GM21423 (cell line): ENCODE results near the gene CLEC9A.

Experiments used
- ATAC-seq: cut with Tn5 transposase; IDR thresholded peaks from one replicate; pipeline ENCODE4 v1.9.1; 2021; ENCODE audit warnings: mild to moderate bottlenecking, moderate library complexity; ENCODE audit not compliant: unreplicated experiment

CLEC9A gene

DNA sequence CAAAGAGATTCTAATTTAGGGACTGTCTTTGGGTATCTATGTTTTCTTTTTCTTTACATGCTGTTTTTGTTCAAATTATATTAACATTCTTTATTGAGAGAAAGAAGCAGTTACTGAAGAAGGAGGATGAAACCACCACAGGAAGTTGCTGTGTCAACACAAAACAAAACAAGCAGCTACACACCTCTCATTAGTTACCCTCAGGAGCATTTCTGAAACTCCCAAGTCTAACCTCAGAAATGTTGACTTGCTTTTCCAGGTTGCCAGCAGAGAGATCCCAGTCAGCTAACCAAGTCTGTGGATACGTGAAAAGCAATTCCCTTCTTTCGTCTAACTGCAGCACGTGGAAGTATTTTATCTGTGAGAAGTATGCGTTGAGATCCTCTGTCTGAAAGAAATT, 34.8 kb downstream of the CLEC9A start:
- ATAC-seq = no peak

DNA sequence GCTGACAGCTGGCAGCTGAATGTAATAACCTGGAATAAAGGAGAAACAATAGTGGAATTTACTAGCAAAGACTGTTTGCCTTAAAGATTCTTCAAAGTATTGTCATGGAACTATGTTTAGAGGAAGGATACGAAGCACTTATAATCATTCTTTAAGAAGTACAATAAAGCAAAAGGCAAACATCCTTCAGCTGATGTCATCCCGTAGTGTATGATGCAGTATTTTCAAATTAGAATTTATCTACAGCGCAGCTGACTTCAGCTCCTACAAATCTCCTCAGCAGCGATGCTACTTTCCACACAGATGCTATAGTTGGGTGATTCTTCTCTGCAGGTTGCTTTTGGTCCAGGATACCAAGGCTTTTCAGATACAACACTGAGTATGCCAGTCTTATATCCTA, 36.8 kb downstream of the CLEC9A start:
- no peak for ATAC-seq

DNA sequence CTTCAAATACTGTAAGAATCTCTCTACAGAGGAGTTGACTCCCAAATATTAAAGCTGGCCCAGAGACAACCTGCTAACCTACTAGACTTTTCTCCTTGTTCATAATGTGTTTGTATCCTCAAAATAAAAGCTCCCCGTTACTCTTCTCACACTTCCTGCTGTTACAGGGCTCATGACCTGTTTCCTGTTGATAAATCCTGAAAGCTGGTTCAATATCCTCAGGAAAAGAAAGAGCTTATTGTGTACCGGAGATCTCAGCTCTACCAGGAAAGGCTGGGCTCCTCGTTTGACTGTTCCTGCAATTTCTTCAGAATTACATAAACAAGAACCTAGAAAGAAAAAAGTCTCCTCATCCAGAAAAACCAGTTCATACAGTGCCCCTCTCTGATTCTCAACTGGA, 37.5 kb downstream of the CLEC9A start:
- no peak for ATAC-seq

DNA sequence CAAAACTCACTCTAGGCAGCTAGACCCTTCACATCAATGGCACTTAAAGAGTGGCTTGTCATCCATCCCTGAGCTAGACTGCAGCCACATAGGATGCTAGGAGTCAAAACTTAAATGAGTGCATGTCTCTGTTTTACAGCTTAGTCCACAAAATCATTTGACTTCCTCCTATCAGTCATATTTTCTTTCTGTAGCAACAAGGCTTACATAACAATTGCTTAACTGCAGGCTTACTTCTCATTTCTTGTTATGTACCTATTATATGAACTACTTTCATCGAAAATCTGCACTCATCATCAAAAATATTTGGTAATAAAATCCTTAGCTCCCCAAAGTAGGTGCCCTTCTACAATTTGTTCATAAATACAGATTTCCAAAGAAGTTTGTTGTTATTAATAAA, 38.2 kb downstream of the CLEC9A start:
- ATAC-seq = no peak

DNA sequence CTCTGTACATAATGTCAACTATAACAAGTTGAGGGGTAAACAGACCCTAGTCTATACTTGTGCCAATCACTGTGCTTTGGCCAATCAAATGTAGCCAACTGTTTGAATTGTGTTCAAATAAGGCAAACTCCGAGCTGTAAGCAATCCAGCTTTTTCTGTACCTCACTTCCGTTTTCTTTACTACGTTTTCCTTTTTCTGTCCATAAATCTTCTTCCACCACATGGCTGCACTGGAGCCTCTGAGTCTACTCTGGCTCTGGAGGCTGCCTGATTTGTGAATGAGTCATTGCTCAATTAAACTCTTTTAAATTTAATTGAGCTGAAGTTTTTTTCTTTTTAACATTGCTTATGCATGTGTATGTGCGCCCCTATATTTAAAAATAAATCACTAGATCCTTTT, 38.6 kb downstream of the CLEC9A start:
- no peak for ATAC-seq

DNA sequence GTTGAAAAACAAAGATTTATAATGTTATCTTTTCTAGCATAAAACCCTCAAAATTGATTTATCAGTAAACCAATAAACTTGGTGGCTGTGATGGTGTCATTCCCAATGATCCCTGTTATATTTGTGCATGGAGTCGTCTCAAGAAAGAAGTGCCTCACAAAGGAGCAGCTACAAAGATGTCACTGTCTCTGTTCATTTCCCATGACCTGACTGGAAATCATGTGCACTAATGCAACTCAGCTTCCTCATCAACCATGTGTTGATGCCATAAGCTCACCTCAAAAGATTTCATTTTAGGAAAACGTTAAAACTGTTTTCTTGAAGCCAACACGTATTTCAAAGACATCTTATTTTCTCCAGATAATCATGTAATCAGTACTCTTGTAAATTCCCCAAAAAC, 39.5 kb downstream of the CLEC9A start:
- no peak for ATAC-seq

DNA sequence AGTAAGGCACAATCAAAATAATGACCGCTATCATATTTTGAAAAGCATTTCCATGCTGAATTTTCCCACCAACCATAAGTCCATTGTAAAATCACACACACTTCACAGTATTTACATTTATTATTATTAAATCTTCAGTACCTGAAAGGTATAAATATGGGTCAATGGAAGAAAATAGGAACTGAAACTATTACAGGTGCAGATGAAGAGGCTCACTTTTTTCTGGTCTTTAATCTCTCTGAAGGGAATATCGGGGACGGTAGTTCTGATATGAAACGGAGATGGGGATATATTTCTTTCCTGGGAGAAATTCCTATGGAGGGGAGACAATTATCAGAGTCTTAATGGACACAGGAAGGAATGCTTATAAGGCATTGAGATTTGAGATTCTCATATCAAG, 39.9 kb downstream of the CLEC9A start:
- ATAC-seq = no peak

DNA sequence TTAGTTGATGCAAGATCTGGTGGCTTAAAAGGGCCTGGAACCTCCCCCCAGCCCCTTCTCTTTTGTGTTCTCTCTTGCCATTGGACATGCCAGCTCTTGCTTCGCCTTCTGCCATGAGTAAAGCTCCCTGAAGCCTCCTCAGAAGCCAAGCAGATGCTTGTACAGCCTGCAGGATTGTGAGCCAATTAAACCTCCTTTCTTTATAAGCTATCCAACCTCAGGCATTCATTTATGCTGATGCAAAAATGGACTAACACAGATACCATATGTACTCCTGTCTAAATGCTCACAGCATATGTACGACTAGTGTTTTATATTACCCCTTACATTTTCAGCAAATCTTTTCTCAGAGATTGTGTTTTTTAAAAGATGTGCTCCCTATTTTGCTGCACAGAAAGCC, 41.6 kb downstream of the CLEC9A start:
- no peak for ATAC-seq

DNA sequence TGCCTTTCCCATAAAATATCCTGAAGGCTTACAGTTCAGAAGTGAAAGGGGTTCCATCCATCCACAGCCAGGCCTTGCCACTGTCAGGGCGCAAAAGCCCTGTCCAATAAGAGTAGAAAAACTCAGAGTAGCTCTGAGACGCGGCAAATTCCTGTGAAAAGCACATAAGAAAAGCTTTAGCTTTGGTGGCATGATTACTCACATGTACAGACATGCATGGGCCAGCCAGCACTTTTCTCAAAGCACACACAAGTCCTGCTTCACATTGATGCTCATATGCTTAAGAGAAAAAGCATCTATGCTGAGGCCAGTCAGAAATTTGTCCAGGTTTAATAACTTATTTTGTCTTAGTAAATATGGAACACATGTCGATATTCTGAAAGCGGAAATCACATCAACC, 42.8 kb downstream of the CLEC9A start:
- ATAC-seq = no peak

DNA sequence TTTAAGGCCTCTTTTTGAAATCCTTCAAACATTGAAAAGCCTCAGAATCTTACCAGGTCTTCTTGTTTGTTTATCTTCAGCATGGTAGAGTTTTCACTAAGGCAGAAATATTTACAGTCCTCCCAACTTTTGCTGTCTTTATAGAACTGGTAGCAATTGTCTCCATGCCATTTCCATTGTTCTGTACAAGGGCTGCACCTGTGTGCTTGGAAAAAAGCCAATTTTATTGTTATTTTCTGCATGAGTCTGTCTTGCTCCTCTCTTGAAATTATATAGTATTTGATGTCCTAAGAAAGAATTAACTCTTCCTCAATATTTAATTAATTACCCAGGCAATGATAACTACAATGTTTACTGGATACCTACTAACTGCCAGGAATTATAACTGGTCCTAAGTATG, 45.0 kb downstream of the CLEC9A start:
- ATAC-seq = no peak

DNA sequence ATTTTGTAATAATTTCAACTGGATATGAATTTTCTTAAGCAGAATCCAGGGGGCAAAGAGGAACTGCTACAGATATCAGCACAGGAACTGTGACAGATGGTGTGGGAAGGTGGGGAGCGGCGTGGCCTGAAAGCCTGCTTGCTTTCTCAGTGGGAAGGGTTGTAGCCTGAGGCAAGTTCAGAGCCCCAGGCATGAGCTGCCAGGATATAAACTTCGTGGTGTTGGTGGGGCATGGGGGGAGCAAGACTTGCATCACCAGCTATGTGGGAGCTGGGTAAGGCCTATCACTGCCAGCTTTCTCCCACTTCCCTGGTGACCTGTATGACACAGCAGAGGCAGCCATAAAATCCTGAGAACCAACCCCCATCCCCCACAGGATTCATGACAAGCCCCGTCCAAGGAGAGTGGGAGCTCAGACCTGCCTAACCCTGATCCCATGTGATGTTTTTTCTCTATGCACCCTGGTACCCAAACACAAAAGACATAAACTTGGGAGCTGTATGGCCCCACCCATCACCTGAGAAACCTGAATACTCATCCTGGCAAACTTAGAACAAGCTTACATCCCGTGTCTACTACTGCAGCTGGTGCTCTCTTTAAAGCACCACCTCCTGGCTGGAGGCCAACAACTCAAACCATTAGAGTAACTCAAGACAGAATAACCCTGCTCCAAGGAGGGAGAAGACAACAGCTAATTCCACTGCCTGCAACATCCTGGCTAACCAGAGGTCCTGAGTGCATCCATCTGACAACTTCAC, 51.8 kb downstream of the CLEC9A start:
- ATAC-seq = no peak

DNA sequence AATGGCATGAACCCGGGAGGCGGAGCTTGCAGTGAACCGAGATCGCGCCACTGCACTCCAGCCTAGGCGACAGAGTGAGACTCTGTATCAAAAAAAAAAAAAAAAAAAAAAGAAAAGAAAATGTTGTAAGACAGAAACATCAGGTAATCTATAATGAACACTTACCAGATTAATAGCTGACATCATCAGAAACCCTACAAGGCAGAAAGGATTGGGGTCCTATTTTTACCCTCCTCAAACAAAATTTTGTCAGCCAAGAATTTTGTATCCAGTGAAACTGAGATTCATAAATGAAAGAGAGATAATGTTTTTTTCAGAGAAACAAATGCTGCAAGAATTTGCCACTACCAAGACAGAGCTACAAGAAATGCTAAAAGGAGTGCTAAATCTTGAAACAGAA, 54.3 kb downstream of the CLEC9A start:
- no peak for ATAC-seq

DNA sequence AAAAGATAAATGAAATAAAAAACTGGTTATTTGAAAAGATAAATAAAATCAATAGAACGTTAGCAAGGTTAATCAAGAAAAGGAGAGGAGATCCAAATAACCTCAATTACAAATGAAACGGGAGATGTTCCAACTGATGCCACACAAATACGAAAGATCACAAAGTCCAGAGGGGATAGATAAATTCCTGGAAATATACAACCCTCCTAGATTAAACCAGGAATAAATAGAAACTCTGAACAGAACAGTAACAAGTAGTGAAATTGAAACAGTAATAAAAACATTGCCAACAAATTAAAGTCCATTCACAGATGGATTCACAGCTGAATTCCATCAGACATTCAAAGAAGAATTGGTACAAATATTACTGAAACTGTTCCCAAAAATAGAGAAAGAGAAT, 55.9 kb downstream of the CLEC9A start:
- ATAC-seq = no peak

DNA sequence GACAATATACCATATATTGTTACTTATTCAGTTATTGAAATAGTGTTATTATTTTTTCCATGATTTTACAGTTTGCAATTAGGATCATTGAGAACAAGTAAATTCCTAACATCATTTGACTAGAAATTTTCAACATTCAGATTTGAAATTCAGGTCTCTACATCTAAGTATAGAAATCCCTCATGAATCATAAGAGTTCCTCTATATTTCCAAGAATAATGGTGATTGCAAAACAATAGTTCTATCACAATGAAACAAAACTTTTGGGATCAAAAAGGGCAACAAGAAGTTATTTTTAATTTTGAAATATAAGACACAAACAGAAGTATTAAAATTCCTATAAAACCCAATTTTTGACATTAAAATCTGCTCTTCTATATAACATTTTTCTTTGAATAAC, 57.5 kb downstream of the CLEC9A start:
- no peak for ATAC-seq

DNA sequence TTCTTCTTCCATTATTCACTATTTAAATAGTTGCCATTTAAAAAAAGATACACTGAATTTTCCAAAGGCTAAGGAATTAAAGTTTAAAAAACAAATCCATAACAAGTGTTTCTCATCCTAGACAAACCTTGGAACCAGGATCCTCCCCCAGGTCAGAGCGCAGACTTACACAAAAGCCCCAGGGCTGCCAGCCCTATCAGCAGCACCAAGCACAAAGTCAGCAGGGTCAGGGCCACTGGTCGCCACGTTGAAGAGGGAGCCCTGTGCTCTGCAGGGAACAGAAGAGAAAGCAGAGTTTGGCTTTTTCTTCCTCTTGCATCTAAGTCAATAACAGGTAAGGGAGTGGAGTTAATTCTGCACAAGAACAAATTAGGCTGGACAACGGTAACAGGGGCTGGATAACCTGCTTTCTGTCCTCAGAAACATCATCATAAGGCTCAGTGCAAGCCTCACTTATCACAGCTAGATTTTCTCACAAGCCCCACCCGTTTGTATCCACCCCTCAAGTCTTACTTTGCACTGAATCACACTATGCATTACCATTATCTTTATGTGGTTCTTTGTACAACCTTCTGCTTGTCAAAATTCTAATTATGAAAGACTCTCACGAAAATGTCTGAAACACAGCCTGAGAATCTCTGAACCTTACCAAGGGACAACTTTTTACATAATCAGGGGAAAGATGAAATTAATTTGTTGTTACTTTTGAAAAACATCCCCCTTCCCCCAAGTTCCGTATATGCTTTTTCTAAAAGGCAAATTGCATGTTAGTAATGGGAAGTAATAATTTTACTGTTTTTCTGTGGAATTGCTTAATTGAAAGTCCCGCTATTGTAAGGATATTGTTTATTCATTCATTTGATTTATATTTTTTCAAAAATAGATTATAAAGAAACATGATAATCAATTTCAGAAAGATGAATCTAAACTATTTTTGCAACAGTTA, 58.7 kb downstream of the CLEC9A start:
- ATAC-seq = no peak

DNA sequence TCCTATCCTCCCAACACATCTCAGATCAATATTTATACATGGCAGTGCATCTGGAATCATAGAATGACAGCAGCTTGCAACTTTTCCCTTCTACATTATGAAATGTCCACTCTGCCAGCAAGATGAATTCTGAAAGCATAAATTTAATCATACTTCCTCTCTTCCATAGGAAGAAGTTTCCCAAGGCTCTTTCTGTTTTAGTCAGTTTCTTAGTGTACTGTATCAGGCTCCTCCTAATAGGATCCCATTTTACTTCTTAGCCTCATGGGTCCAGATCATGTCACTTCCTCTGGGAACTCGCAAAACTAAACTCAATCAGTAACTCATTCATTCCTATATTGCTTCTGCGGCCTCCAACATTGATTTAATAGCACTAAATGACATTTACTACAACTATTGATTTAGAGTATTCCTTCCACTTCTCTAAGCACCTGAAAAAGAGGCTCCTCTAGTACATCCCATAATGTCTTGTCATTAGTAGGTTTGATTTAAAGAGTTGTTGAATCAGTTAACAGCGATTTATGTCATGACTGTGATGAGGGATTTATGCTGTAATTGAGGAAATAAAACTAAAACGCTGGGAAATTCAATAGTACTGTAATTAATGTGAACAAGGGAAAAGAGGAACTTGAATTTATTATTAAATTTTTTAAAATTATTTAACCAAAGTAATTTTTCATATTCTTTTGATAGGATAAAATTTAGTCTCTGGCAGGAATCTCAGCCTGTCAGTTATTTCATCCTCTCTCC, 64.3 kb downstream of the CLEC9A start:
- no peak for ATAC-seq

DNA sequence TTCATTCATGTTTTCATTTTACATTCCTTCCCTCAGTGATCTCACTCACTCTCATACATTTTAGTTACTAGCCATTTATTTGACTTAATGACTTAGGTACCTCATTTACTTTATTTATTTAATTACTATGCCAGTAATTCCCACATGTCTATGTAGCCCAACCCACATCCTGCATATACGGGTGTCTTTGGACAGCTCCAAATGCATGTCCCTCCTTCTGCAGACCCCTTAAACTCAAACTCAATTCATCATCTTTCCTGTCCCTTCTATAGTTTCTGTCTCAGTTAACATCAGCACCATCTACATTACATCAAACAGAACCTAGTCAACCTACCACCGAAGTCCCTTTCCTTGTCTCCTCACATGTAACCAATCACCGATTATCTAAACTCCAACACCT, 65.5 kb downstream of the CLEC9A start:
- ATAC-seq = no peak

DNA sequence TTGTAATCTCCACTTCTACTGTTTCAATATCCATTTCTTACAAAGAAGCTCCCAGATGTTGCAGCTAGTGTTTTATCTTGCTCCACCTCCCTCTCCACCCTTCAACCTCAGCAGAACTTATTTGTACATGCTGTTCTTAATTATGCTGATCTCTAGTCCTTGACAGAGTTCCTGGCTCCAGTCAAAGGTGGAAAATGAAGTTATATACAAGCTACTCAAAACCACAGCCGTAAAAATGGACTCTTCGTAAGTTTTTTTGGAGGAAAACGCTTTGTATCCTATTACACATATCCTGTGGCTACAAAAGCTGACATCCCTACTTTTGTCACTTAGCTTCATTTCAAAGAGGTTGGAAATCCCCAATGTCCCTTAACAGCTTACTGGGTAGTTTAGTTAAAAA, 67.0 kb downstream of the CLEC9A start:
- ATAC-seq = no peak

DNA sequence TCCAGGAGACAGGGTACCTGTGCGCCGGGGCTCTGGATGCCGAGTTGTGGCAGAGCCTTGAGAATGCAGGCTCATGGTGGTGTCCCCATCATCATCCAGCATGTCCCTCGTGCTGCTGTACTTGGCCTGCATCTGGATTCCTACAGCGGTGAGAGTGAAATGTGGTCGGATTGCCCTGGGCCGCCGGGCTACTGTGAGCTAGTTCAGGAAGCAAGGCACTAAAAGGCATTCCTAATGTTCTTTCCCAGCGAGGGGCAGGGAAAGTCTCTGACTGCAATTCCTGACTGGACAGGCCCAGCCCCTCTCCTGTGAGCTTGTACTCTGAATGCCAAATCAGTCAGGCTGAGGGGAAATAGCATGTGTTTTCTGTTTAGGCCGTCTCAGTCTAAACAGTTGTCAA, 68.3 kb downstream of the CLEC9A start, which contains the start of gene CLEC1A:
CLEC1A (minus strand) TSS at position 195 of the 400 bp plus-strand sequence; CDS start at position 132, 63 bp downstream.
- ATAC-seq = no peak

DNA sequence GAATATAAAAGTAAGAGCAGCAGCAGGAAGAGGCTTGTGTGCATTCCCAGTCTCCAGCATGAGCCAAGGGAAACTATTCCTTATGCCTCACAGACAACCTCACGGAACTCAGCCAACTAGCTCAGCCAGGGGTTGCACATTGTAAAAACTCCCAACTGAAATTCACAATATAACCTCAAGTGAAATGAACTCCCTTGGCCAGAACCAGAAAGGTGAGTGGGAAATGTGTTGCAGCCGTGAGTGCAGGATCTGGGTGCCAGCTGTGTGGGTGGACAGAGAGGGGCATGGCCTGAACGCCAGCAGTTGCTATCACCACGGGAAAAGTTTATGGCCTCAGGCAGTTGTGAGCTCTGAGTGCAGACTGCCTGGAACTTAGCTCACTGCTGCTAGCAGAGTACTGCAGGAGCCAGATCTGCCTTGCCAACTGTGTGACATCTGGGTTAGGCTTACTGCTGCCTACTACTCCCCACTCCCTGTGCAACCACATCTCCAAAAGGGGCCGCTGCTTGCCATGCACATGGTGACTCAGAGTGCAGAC, 70.6 kb downstream of the CLEC9A start:
- ATAC-seq = no peak

DNA sequence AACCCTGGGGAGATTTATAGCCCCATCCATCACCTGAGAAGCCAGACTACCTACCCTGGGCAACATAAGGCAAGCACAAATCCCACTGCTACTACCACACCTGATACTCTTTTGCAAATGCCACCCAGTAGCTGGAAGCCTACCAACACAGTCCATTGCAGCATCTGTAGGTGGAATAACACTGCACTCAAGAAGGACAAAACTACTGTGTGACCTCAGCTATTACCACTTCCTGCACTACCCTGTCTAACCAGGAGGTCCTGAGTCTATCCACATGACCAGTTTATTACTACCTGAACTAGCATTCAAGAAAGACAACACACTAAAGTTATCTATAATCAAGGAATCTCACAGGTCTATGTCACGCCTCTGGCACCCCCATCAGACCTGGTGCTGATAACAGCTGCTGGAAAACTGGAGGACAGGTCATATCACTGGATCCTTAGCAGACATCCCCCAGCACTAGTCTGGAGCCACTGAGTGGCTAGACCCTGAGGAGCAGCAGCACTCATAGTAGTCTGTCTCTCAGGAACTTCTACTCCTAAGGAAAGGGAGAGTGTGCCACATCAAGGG, 71.3 kb downstream of the CLEC9A start:
- no peak for ATAC-seq
